Esophagus muscularis mucosa (tissue), 4 donors: ENCODE data around the gene CHCHD2. TPM values are rescaled to one million over a fixed set of nuclear protein-coding genes. Genes with fewer than 3 reads are reported as not detected.
A peak's percentile ranks its signal among the peaks of the same experiment; 100 is the strongest.
"Not testable (repeated sequence)": the region's sequence is repeated elsewhere in the genome, so short reads cannot be mapped to it uniquely, and the experiment has no call there.

Experiments used
- DNase-seq: peaks from one replicate; pipeline ENCODE4 v3.0.0-alpha.2; 2017; ENCODE audit errors: extremely low spot score
- H3K27ac ChIP-seq, 4 donors: fragments of 200-600 bp; sonication (generic); replicated peaks in 1 of 4; 1 replicate in 3 of 4; 2 replicates in 1 of 4; pipeline ENCODE4 v1.5.1; 2016 to 2019; ENCODE audit warnings: mild to moderate bottlenecking in 1 of 4
- H3K27me3 ChIP-seq, 4 donors: fragments of 200-600 bp; sonication (generic); one replicate each; pipeline versions ENCODE4 v1.5.1 to v1.6.0; 2016 to 2019
- H3K36me3 ChIP-seq, 4 donors: fragments of 200-600 bp; sonication (generic); one replicate each; pipeline ENCODE4 v1.5.1; 2016 to 2019
- H3K4me1 ChIP-seq, 4 donors: fragments of 200-600 bp; sonication (generic); one replicate each; pipeline ENCODE4 v1.5.1; 2016 to 2019
- H3K4me3 ChIP-seq, 4 donors: fragments of 200-600 bp; sonication (generic); 1 replicate in 2 of 4; 2 replicates in 2 of 4; pipeline ENCODE4 v1.5.1; 2016 to 2019; ENCODE audit warnings: mild to moderate bottlenecking in 4 of 4, moderate library complexity in 1 of 4
- H3K9me3 ChIP-seq, 4 donors: fragments of 200-600 bp; sonication (generic); 1 replicate in 3 of 4; 2 replicates in 1 of 4; pipeline ENCODE4 v1.5.1; 2016 to 2019
- EP300 ChIP-seq: sonication (generic); formaldehyde crosslinking; IDR thresholded peaks from one replicate; pipeline ENCODE4 v1.6.1; 2017; ENCODE audit warnings: antibody characterized with exemption
- POLR2A ChIP-seq: fragments of 450-650 bp; IDR thresholded peaks from one replicate; pipeline ENCODE4 v1.6.1; 2017; ENCODE audit warnings: antibody characterized with exemption, moderate library complexity, mild to moderate bottlenecking, low read depth
- POLR2AphosphoS5 ChIP-seq, 2 donors: sonication (generic); formaldehyde crosslinking; IDR thresholded peaks; one replicate each; pipeline ENCODE4 v1.6.1; 2017; ENCODE audit warnings: antibody characterized with exemption in 2 of 2
- WGBS: methylation state at CpG from one replicate; pipeline ENCODE4 v1.1.5; 2018; 5-methylcytosine and 5-hydroxymethylcytosine counted together
- intact Hi-C: fragments of 100-400 bp; cut with DNase I; formaldehyde crosslinking; loops from one replicate; pipeline ENCODE4 v1.15.1; 2023
- total RNA-seq, 4 donors: library from RNA; depleted of rRNA; stranded (reverse); fragments of >200 nt; gene quantifications; one replicate each; pipeline versions ENCODE4 v1.1.0 to v1.2.1, GENCODE V29; 2016
- TF ChIP-seq, protein P1 (sequence below), 3 experiments: fragments of 200-600 bp in 2 of 3; fragments of 450-650 bp in 1 of 3; sonication (generic) in 2 of 3; IDR thresholded peaks; one replicate each; pipeline ENCODE4 v1.5.1; 2017 to 2019; ENCODE audit warnings: antibody characterized with exemption in 3 of 3, mild to moderate bottlenecking in 2 of 3, moderate library complexity in 1 of 3

Gene CHCHD2
- total RNA-seq, 4 donors from 2014 or later = 212 to 416 (median 327) TPM

DNA sequence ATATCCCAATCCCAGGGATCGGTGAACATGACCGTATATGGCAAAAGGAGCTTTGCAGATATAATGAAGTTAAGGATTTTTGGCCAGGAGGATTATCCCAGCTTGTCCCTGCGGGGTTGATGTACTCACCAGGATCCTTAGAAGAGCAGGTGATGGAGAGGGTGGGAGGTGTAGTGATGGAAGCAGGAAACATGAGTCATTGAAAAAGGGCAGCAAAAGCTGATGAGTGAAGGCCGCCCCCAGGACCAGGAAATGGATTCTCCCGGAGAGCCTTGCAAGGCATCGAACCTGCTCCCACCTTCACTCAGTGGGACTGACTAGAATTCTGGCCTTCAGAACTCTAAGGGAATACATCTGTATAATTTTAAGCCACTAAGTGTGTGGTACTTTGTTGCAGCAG lies 15.2 kb upstream of the CHCHD2 start:
- H3K27ac ChIP-seq = no peak overlapping the region
- H3K4me1 ChIP-seq = peaks cover 0 to 6% (median 0%) of the 10 kb centered on the region in 4 donors
- no peaks in the 10 kb centered on the region for H3K9me3 ChIP-seq
- H3K27me3 ChIP-seq = peaks cover 0 to 11% (median 0%) of the 10 kb centered on the region in 4 donors
- WGBS = 83% methylated on average over 6 of the region's 6 CpGs
- TF ChIP-seq POLR2A = no peak
- TF ChIP-seq EP300 = no peak
- TF ChIP-seq POLR2AphosphoS5 (IDR thresholded peaks at IDR 0.05) = no peak
- TF ChIP-seq, protein P1, sequence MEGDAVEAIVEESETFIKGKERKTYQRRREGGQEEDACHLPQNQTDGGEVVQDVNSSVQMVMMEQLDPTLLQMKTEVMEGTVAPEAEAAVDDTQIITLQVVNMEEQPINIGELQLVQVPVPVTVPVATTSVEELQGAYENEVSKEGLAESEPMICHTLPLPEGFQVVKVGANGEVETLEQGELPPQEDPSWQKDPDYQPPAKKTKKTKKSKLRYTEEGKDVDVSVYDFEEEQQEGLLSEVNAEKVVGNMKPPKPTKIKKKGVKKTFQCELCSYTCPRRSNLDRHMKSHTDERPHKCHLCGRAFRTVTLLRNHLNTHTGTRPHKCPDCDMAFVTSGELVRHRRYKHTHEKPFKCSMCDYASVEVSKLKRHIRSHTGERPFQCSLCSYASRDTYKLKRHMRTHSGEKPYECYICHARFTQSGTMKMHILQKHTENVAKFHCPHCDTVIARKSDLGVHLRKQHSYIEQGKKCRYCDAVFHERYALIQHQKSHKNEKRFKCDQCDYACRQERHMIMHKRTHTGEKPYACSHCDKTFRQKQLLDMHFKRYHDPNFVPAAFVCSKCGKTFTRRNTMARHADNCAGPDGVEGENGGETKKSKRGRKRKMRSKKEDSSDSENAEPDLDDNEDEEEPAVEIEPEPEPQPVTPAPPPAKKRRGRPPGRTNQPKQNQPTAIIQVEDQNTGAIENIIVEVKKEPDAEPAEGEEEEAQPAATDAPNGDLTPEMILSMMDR (IDR thresholded peaks at IDR 0.05) = no peak
- DNase-seq = no peak
- H3K36me3 ChIP-seq = no peaks in the 10 kb centered on the region
- intact Hi-C loops = no loop called here
- H3K4me3 ChIP-seq = no peak overlapping the region

DNA sequence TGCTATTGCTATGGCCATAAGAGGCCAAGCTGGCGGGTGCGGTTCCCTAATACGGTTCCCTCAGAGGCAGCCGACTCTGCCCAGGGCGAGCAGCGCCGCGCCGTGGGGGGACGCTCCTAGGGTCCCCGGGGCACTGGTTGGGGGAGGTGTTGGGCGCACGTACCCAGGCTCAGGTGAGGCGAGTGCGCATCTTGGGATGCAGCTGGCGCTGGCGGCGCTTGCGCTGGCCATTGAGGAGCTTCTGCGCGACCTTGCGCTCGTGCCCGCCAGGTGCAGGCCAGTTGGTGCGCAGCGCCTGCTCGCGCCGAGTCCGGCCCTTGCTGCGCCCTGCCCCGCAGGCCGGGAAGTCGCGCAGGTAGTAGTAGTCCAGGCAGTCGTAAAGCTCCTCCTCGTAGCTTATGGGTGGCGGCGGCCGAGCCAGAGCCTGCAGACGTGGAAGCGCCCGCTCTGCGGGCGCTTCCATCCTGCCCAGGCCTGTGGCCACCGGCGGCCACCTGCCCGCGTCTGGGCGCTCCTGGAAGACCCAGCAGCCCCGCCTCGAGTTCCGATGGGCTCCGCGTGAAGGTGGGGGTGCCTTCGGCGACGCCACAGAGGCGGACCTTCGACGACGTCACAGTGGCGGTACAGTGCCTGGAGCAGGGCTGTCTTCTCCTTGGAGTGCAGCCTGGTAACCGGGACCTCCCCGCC lies 9.7 kb upstream of the CHCHD2 start, which contains the start of gene NUPR2:
TSS of gene NUPR2 (minus strand) at position 566 of the 687 bp plus-strand sequence. CDS start at position 463, 103 bp downstream.
- 5% methylated on average over 25 of the region's 65 CpGs for WGBS
- H3K4me3 ChIP-seq = peak within 1 kb of the TSS in 3 of 4 donors; percentile 16 to 19 (median 16)
- intact Hi-C loops = no loop called here
- DNase-seq = no peak
- H3K27me3 ChIP-seq = peaks cover 0 to 39% (median 8%) of the 10 kb centered on the region in 4 donors
- TF ChIP-seq EP300 (no peak), POLR2AphosphoS5 (IDR thresholded peaks at IDR 0.05) (no peak), POLR2A (no peak)
- no peaks in the 10 kb centered on the region for H3K9me3 ChIP-seq
- no peaks in the 10 kb centered on the region for H3K36me3 ChIP-seq
- H3K4me1 ChIP-seq = peaks cover 0 to 9% (median 8%) of the 10 kb centered on the region in 4 donors
- H3K27ac ChIP-seq = no peak within 1 kb of the TSS

DNA sequence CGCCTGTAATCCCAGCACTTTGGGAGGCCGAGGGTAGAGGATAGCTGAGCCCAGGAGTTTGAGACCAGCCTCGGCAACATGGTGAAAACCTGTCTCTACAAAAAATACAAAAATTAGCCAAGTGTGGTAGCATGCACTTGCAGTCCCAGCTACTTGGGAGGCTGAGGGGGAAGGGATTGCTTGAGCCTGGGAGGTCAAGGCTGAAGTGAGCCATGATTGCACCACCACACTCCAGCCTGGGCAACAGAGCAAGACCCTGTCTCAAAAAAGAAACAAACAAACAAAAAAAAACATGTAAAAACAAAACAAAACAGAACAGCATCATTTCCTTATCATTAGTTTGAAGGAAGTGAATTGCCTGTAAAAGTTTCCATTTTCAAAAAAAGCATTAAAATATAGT lies 6.0 kb upstream of the CHCHD2 start:
- H3K4me3 ChIP-seq, DNase-seq, intact Hi-C loops, H3K9me3 ChIP-seq, H3K36me3 ChIP-seq, H3K27ac ChIP-seq, H3K4me1 ChIP-seq: not testable (repeated sequence)
- H3K27me3 ChIP-seq = peaks cover 0 to 37% (median 8%) of the 10 kb centered on the region in 4 donors
- 75% methylated on average over 3 of the region's 3 CpGs for WGBS

DNA sequence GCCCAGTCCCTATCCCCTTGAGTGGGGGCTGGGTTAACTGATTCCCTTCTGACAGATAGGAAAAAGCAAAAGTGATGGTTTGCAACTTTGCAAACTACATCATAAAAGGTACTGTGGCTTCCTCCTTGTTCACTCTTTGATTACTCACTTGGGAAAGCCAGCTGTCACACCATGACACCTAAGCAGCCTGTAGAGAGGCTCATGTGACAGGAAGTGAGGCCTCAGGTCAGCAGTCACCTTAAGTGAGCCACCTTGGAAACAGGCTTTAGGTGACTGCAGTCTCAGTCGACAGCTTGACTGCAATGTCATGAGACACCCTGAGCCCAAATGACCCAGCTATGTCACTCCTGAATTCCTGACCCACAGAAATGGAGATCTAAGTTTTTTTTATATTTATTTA lies 4.3 kb upstream of the CHCHD2 start:
- H3K36me3 ChIP-seq = no peaks in the 10 kb centered on the region
- peaks cover 0 to 8% (median 7%) of the 10 kb centered on the region in 4 donors for H3K4me1 ChIP-seq
- intact Hi-C loops = no loop called here
- TF ChIP-seq POLR2A = no peak
- no peak for TF ChIP-seq POLR2AphosphoS5 (IDR thresholded peaks at IDR 0.05)
- TF ChIP-seq, protein P1 (IDR thresholded peaks at IDR 0.05) = no peak
- TF ChIP-seq EP300 = no peak
- H3K27me3 ChIP-seq = peaks cover 0 to 21% (median under 1%) of the 10 kb centered on the region in 4 donors
- 60% methylated on average over 1 of the region's 1 CpG for WGBS
- DNase-seq = no peak
- no peaks in the 10 kb centered on the region for H3K9me3 ChIP-seq
- H3K27ac ChIP-seq = no peak overlapping the region
- H3K4me3 ChIP-seq = no peak overlapping the region

DNA sequence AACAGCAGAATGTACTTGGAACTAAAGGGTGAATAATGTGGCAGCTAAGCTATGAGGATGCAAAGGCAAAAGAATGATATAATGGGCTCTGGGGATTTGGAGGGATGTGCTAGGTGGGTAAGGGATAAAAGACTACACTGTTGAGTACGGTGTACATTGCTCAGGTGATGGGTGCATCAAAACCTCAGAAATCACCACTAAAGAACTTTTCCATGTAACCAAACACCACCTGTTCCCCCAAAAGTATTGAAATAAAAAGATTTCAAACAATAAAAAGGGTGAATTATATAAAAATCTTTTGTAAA lies 1.6 kb upstream of the CHCHD2 start:
- peaks cover 14 to 17% (median 15%) of the 10 kb centered on the region in 4 donors for H3K36me3 ChIP-seq
- WGBS = 96% methylated on average over 1 of the region's 1 CpG

More for the DNA sequence above, 1.6 kb upstream of the CHCHD2 start:
- DNase-seq = no peak
- Histone ChIP-seq H3K4me3 (no peak overlapping the region), H3K27ac (no peak overlapping the region), H3K4me1 (peaks cover 11 to 29% (median 23%) of the 10 kb centered on the region in 4 donors), H3K9me3 (no peaks in the 10 kb centered on the region), H3K27me3 (peaks cover 0 to 10% (median 0%) of the 10 kb centered on the region in 4 donors)
- TF ChIP-seq POLR2A (no peak), POLR2AphosphoS5 (IDR thresholded peaks at IDR 0.05) (no peak), EP300 (no peak)
- TF ChIP-seq, protein P1 (IDR thresholded peaks at IDR 0.05) = no peak
- intact Hi-C loops = no loop called here
